Middle frontal gyrus (tissue), 1 donor: ENCODE results near the gene AXIN2.

ENCODE experiments used
- DNase-seq: peaks from one replicate; pipeline ENCODE4 v3.0.0-alpha.2; 2015; ENCODE audit warnings: low spot score; ENCODE audit errors: extremely low spot score

The AXIN2 gene

GRCh38 chr17:65554553-65555223, 6.8 kb downstream of the AXIN2 start:
- no peak for DNase-seq

GRCh38 chr17:65553646-65554552, 7.5 kb downstream of the AXIN2 start:
- no peak for DNase-seq

DNA sequence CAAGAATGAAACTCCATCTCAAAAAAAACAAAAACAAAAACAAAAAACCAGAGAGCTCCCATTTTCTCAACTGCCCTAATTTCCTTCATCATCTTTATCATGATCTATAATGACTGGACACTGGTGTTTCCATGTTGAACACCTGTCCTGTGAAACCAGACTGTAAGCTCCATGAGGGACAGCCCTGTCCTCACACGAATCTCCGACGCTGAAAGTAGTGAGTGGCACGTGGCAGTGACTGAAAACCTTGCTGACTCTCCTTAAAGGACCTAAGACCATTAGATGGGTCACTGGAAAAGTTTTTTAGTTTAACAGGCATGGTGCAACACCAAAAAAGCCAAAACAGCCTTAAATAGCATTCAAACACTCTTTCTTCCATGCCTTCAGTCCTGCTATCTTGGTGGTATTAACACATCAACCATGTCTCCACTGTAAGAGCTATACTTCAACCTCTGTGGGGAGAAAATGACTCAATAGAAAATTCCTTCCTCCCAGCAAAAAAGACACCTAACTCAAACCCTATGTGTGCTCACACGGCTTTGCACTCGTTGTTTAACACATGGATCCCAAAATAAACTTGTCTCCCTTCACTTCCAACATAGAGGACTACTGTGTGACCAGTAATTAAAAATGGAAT, 8.3 kb downstream of the AXIN2 start:
- no peak for DNase-seq

DNA sequence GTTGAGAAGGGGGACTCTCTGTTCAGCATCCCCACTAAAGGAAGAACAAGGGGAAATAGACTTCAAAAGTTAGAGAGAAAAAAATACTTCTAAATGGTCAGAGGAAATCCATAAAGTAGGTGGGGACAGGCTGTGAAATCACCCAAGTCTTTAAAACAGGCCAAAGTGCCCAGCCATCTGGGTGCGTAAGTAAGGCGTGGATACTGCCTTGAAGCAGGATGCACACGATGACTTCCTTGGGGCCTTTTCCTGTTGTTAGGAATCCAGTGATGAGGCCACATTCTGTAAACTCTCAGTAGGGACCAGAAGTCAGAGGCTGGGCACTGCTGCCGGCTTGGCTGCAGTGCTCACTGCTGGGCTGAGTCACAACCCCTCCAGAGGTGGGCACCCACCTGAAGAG, 9.2 kb downstream of the AXIN2 start:
- DNase-seq = no peak

GRCh38 chr17:65551267-65552040, 10.0 kb downstream of the AXIN2 start:
- no peak for DNase-seq

DNA sequence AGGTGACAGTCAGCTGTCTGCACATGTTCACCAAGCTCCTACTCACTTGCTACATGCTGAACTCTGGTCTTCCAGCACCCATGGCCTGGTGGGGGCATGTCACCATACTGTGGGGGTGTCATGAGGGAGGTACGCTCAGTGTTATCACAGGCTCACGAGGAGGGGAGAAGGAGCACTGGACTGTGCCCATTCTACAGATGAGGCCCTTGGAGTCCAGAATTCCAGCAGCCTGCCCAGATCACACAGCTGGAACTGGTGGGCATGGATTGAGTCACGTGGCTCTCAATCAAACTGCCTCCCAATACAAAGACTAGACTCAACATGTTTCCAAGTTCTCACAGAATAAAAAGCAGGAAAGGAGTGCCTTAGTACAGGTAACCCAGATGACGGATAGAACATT, 10.7 kb downstream of the AXIN2 start:
- no peak for DNase-seq

DNA sequence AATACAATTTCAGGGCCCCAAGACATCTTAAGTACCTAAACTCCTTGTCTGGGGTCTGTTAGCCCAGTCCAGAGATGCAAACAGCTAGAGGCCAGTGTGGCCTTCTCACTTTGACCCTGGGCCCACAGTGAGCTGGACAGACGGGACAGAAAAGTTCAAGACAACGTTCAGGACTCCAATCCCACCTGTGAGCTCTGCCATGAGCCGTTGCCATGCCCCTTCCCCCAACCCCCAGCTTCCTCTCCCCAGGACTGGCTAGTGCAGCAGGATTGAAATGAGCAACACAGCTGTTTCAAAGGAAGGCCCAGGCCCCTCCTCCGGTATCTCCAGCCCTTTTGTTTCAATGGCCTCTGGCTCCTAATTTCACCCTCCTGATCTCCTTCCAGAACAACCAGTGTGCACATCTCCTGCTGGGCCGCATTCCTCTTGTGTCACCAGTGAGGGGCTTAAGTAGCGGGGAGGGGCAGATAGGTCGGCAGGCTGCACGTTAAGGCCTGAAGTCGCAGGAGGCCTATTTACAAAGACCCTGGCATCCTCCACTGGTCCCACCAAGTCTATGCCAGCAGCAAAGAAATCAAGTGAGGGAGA, 11.3 kb downstream of the AXIN2 start:
- DNase-seq = no peak

DNA sequence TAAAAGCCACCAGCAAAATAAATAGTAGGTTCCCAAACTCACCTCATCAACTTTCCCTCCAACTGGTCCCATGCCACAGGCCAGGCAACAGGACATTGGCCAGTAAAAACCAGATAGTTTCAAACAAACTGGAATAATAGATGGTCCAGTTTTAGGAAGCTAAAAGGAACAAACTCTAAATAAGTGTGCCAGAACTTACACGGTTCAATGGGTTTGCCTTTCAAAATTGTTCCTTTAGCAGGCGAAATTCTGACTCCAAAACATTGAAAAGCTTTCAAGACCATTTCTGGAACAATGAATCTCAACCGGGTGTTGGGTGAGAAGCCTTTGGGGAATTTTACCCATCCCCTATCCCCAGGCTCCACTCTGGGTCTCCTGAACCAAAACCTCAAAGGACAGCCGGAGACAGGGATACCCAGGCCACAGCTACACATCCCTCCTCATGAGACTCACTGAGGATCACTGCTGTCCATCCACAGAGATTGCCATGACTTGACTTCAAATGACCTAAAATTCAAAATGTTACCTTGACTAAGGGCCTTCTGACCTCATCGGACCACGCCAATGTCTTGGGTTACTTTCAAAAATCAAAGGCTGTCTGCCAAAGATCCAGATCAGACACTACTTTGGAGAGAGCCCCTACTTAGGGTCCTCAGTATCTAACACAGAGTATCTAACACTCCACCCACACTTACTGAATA, 13.0 kb downstream of the AXIN2 start:
- no peak for DNase-seq

DNA sequence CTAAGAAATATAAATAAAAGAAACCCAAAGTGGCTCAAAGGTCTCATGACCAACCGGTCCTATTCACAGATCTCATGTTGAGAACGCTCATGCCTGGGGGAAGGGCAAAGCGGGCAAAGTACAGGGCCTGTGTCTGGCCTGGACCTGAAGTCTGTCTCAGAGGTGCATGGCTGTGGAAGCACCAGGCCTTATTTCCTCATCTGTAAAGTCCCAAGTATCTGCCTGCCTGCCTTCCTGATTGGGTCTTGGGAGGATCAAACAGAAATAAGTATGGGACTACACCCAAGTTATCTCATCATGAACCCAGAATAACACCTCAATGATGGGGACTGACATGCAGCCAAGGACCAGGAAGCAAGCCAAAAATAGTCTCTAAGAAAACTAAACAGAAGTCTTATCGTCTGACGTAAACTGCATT, 14.2 kb downstream of the AXIN2 start:
- DNase-seq = no peak

GRCh38 chr17:65546579-65546978, 14.9 kb downstream of the AXIN2 start:
- no peak for DNase-seq

DNA sequence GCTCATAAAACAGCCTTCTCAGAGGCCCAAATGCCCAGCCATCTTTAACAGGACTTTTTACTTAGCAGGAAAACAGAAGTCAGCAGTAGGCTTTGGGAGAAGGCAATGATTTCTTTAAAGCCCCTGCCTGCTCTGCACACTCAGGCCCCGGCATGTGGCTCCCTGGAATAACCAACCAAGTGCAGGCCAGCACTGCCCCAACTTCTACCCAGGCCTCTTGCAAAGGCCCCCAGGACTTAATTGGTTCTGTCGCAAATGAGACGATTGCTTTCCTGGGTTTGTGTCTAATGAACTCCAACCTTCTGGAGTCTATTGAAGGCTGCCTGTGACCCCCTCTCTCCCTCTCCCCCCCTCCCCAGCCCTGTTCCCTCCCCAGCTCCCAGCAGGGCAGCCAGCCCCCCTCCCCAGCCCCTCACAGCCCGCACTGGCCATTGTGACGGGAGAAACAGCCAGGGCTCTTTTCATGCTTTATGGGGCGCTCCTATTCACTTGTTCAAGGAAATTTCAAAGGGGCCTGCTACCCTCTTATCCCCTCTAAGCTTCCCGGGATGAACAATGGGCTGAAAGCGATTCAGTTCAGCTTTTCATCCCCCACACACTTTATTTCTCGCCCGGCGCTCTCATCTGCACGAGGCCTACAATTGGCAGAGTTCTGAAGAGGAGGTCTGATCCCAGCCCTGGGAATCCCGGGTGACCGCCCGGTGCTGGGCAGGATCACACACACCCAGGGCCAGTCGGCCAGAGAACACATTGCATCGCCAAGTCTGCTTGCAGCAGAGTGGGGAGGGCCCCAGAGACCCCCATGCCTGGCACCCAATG, 15.5 kb downstream of the AXIN2 start:
- no peak for DNase-seq

- DNase-seq = no peak
Measured at GRCh38 chr17:65544672-65545071, 16.8 kb downstream of the AXIN2 start.

- no peak for DNase-seq
Measured at GRCh38 chr17:65542610-65543009, 18.8 kb downstream of the AXIN2 start.

GRCh38 chr17:65542067-65542466, 19.4 kb downstream of the AXIN2 start:
- DNase-seq = no peak

GRCh38 chr17:65541453-65541852, 20.0 kb downstream of the AXIN2 start:
- no peak for DNase-seq

GRCh38 chr17:65539630-65540266, 21.7 kb downstream of the AXIN2 start:
- no peak for DNase-seq

GRCh38 chr17:65538675-65539529, 22.5 kb downstream of the AXIN2 start:
- no peak for DNase-seq
